Skeletal muscle tissue (tissue), 4 donors: ENCODE results near the gene TAF9. TPM values are rescaled to one million over a fixed set of nuclear protein-coding genes. Genes with fewer than 3 reads are reported as not detected.
"Not testable (repeated sequence)": the region's sequence is repeated elsewhere in the genome, so short reads cannot be mapped to it uniquely, and the experiment has no call there.

Experiments
- H3K27ac ChIP-seq: one replicate; pipeline ENCODE4 v1.7.0; 2013; ENCODE audit warnings: mild to moderate bottlenecking, low read depth, low read length, inconsistent platforms
- H3K27me3 ChIP-seq, 3 donors: one replicate each; pipeline ENCODE4 v1.7.0; 2013; ENCODE audit warnings: low read length in 3 of 3; ENCODE audit not compliant: control insufficient read depth in 3 of 3, insufficient read depth in 3 of 3
- H3K36me3 ChIP-seq, 3 donors: one replicate each; pipeline ENCODE4 v1.7.0; 2013; ENCODE audit warnings: low read length in 3 of 3; ENCODE audit not compliant: control insufficient read depth in 3 of 3, insufficient read depth in 3 of 3
- H3K4me1 ChIP-seq, 3 donors: one replicate each; pipeline ENCODE4 v1.7.0; 2013; ENCODE audit warnings: low read length in 3 of 3, mild to moderate bottlenecking in 3 of 3; ENCODE audit not compliant: control insufficient read depth in 3 of 3, insufficient read depth in 3 of 3
- H3K4me3 ChIP-seq, 3 donors: one replicate each; pipeline ENCODE4 v1.7.0; 2013; ENCODE audit warnings: low read length in 3 of 3
- H3K9ac ChIP-seq, 3 donors: one replicate each; pipeline ENCODE4 v1.7.0; 2013; ENCODE audit warnings: low read length in 3 of 3, mild to moderate bottlenecking in 3 of 3, moderate library complexity in 2 of 3, low read depth in 1 of 3
- H3K9me3 ChIP-seq, 3 donors: one replicate each; pipeline ENCODE4 v1.7.0; 2013; ENCODE audit warnings: low read length in 3 of 3; ENCODE audit not compliant: control insufficient read depth in 3 of 3
- total RNA-seq: library from RNA; depleted of rRNA; stranded (reverse); fragments of >200 nt; gene quantifications from one replicate; pipeline ENCODE4 v1.2.3, GENCODE V29; 2014
- donor health status: Osteomylitis.

The TAF9 gene
- total RNA-seq, 1 donor from 2014 or later, result 26.1 TPM

DNA sequence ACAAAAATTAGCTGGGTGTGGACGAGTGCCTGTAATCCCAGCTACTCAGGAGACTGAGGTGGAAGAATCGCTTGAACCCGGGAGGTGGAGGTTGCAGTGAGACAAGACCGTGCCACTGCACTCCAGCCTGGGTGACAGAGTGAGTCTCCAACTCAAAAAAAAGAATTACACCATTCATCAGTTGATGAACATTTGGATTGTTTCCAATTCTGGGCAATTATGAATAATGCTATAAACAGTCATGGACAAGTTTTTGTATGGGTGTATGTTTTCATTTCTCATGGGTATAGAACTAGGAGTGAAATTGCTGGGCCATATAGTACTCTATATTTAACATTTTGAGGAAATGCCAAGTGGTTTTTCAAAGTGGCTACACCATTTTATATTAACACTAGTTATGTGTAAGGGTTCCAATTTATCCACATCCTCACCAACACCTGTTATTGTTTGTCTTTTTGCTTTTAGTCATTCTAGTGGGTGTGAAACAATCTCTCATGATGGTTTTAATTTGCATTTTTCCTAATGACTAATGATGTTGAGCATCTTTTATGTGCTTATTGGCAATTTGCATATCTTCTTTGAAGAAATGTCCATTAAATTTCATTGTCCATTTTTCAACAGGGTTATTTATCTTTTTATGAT lies 27.7 kb downstream of the TAF9 start:
- Histone ChIP-seq H3K4me1 (no peaks in the 10 kb centered on the region), H3K36me3 (no peaks in the 10 kb centered on the region), H3K9me3 (no peaks in the 10 kb centered on the region), H3K27me3 (no peaks in the 10 kb centered on the region), H3K4me3 (no peak overlapping the region), H3K9ac (no peak overlapping the region), H3K27ac (no peak overlapping the region)

DNA sequence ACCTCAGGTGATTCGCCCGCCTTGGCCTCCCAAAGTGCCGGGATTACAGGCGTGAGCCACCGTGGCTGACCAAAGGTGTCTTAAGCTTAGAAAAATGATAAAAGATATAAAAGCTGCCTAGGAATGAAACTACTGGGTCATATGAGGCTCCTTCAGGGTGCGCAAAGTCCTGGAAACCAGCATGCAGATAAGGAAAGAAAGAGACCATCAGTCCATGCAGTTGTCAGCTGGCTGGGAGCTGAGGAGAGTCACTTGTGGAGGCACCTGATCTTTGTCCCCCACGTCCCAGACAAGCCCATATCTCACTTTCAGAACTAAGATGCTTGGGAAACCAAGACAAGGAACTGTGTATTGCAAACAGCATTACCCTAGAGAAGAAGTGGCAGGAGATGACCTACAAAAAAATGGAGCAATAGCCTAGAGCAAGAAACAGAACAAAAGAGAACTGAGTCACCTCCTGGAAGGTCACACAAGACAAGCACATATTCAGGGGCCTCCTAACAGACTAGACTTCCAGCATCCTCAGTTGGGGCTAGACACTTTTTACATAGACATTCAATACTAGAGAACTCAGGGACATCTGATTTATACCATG lies 33.9 kb downstream of the TAF9 start:
- Histone ChIP-seq H3K4me1 (peaks cover 2 to 10% (median 10%) of the 10 kb centered on the region in 3 donors), H3K9ac (no peak overlapping the region), H3K9me3 (no peaks in the 10 kb centered on the region), H3K27me3 (no peaks in the 10 kb centered on the region), H3K27ac (no peak overlapping the region), H3K4me3 (no peak overlapping the region), H3K36me3 (no peaks in the 10 kb centered on the region)

DNA sequence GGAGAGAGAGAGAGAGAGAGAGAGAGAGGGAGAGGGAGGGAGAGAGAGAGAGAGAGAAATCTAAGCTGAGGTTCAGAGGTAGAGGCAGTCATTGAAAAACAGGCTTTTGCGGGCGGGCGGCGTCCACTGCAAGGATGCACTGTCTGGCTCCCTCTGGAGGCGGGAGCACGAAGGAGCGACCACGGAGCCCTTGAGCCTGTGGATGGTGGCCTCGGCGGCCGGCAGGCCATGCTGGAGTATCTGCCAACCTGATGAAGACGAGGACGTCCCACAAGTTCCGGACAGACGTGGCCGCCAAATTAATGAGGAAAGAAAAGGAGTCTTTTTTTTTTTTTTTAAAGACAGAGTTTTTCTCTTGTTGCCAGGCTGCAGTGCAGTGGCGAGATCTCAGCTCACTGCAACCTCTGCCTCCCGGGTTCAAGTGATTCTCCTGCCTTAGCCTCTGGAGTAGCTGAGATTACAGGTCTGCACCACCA lies 34.5 kb downstream of the TAF9 start:
- H3K27ac ChIP-seq, result no peak overlapping the region
- no peak overlapping the region for H3K4me3 ChIP-seq

DNA sequence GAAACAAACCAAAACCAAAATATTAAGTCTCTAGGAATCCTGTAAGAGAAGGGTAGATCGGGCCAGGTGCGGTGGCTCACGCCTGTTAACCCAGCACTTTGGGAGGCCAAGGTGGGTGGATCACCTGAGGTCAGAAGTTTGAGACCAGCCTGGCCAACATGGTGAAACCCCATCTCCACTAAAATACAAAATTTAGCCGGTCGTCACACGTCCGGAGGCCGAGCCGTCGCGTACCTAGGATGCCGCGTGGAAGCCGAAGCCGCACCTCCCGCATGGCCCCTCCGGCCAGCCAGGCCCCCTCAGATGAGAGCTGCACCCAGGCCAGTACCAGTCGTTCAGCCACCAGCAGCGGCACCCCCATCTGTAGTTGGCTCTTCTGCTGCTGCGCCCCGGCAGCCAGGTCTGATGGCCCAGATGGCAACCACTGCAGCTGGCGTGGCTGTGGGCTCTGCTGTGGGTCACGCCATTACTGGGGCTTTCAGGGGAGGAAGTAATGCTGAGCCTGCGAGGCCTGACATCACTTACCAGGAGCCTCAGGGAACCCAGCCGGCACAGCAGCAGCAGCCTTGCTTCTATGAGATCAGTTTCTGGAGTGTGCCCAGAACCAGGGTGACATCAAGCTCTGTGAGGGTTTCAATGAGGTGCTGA lies 35.5 kb downstream of the TAF9 start:
- not testable (repeated sequence) for H3K9me3 ChIP-seq, H3K27me3 ChIP-seq, H3K9ac ChIP-seq, H3K4me1 ChIP-seq, H3K36me3 ChIP-seq, H3K27ac ChIP-seq, H3K4me3 ChIP-seq

More for the DNA sequence above, 34.5 kb downstream of the TAF9 start:
- Histone ChIP-seq H3K27me3 (no peaks in the 10 kb centered on the region), H3K36me3 (no peaks in the 10 kb centered on the region), H3K4me1 (peaks cover 2 to 10% (median 10%) of the 10 kb centered on the region in 3 donors), H3K9me3 (no peaks in the 10 kb centered on the region), H3K9ac (peak overlapping the region in 2 of 3 donors; percentile 45)

DNA sequence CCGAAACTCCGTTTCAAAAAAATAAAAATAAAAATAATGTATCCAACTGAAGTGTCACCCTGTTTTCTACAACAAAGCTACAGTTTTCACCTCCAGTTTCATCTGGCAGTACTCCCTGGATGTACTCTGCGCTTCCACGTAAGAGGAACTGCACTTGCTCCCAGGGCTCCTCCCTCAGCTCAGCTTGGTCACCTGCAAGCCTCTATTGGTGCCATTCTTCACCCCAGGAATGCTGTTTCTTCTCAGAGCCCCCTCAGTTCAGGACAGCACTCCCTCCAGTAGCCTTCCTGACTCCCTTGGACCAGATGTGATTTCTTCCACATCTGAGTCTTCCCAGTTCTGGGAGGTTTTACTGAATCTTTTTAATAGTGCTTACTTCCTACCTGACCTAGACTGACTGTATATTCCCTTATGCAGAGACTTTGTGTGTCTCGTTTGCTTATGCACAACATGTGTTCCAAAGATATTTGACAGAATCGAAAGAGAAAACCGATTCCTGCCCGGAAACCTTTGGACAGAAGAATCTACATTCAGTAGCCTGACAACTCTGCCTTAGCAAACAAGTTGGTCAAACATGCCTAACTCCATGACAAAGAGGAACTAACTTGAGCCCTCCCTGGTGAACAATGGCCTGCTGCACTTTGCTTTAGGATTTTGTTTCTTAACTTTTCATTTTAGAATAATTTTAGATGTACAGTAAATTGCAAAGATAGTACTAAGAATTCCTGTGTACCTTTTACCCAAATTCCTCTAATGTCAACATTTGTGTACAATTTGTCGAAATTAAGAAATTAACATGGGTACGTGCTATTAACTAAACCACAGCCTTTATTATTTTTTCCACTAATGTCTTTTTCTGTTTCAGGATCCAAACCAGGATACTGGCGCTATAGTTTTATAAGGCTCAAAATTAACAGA lies 37.5 kb downstream of the TAF9 start:
- Histone ChIP-seq H3K4me1 (peaks cover 2 to 10% (median 10%) of the 10 kb centered on the region in 3 donors), H3K9me3 (no peaks in the 10 kb centered on the region), H3K36me3 (no peaks in the 10 kb centered on the region), H3K27me3 (no peaks in the 10 kb centered on the region), H3K4me3 (peak overlapping the region; percentile 74 to 93 (median 93)), H3K9ac (peak overlapping the region; percentile 82 to 90 (median 87)), H3K27ac (peak overlapping the region; percentile 23)

DNA sequence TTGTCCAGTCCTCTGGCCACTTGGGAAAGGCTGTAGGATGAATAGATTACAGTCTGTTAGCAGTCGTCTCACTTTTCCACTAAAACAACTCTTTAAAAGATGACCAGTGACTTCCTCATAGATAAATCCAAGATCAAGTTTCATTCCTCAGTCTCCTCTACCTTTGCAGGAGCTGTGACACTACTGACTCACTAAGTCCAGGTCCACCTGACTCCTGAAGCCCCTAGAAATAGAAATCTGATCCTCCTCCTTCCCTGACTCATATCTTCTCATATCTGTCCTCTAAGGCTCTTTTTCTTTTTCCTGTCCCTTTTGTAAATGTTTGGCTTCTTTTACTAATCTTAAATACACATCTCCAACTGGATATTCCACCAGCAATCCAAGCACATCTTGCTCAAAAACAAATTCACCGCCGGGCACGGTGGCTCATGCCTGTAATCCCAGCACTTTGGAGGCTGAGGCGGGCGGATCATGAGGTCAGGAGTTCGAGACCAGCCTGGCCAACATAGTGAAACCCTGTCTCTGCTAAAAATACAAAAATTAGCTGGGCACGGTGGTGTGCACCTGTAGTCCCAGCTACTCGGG lies 39.3 kb downstream of the TAF9 start:
- Histone ChIP-seq H3K27ac (no peak overlapping the region), H3K9ac (no peak overlapping the region), H3K36me3 (no peaks in the 10 kb centered on the region), H3K27me3 (no peaks in the 10 kb centered on the region), H3K4me3 (no peak overlapping the region), H3K4me1 (peaks cover 2 to 10% (median 10%) of the 10 kb centered on the region in 3 donors), H3K9me3 (no peaks in the 10 kb centered on the region)

DNA sequence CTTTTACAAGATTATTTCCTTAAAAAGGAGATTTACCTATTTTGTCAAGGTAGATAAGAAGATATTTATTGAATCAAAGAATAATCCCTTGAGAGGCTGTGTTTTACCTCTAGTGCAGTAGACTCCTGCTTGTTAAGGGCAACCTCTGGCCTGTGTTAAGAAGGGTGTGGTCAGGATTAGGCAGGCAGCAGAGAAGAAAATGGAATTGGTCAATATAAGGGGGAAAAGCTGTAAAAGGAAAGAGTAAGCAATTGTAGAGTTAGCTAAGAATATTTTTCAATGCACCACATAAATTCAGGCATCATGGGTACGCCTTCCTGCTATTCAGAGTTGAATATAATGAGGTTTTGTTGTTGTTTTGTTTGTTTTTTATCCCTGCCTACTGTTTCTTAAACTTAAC lies 43.0 kb downstream of the TAF9 start:
- no peaks in the 10 kb centered on the region for H3K9me3 ChIP-seq
- no peak overlapping the region for H3K4me3 ChIP-seq
- no peak overlapping the region for H3K9ac ChIP-seq
- no peak overlapping the region for H3K27ac ChIP-seq
- no peaks in the 10 kb centered on the region for H3K36me3 ChIP-seq
- no peaks in the 10 kb centered on the region for H3K27me3 ChIP-seq
- no peaks in the 10 kb centered on the region for H3K4me1 ChIP-seq

DNA sequence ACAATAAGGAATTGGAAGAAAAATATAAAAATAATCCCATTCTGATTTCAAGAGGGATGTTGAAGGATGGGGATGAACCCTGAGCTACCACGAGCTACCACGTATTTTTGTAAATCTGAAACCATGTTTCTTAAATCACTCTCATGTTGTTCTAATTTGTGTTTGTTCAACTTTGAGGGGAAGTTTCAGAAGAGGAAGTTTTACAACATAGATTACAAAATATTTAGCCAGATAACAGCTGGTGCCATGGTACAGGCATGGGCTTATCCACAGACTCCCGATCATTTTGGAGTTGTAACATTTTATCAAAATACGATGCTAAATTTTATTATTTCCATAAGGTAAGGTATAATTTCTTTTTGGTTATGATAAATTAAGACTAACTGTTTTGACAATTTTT lies 51.9 kb downstream of the TAF9 start:
- H3K36me3 ChIP-seq, result peaks cover 4 to 12% (median 6%) of the 10 kb centered on the region in 3 donors
- H3K4me1 ChIP-seq, result no peaks in the 10 kb centered on the region
- no peak overlapping the region for H3K27ac ChIP-seq
- H3K9ac ChIP-seq, result no peak overlapping the region
- H3K27me3 ChIP-seq, result no peaks in the 10 kb centered on the region
- no peaks in the 10 kb centered on the region for H3K9me3 ChIP-seq
- H3K4me3 ChIP-seq, result no peak overlapping the region

DNA sequence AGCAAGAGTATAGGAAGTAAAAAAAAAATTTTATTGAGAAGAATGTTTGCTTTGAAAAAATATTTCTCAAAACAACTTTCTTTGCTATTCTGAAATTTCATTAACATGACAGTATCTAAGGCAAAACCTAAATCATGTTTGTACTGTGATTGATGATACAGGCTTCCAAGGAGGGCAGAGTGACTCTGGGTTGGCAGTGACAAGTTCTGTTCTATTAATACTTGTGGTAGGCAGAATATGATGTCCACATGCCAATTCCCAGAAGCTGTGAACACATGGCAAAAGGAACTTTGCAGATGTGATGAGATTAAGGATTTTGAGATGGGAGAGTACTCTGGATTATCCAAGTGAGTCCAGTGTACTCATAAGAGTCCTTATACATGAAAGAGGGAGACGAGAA lies 53.3 kb downstream of the TAF9 start:
- no peak overlapping the region for H3K9ac ChIP-seq
- H3K4me1 ChIP-seq, result no peaks in the 10 kb centered on the region
- H3K9me3 ChIP-seq, result no peaks in the 10 kb centered on the region
- peaks cover 4 to 12% (median 6%) of the 10 kb centered on the region in 3 donors for H3K36me3 ChIP-seq
- no peak overlapping the region for H3K4me3 ChIP-seq
- H3K27me3 ChIP-seq, result no peaks in the 10 kb centered on the region
- H3K27ac ChIP-seq, result no peak overlapping the region
